CD14-positive monocyte (primary cell): Measurements from ENCODE around the gene DUOXA1. TPM values are rescaled to one million over a fixed set of nuclear protein-coding genes. Genes with fewer than 3 reads are reported as not detected.

ENCODE experiments used
- DNase-seq, 3 donors: peaks; one replicate each; pipeline ENCODE4 v3.0.0-alpha.2; 2011 to 2022
- H2AFZ ChIP-seq: 2 replicates; pipeline ENCODE4 v1.6.0; 2012; ENCODE audit warnings: mild to moderate bottlenecking, low read depth, low read length, inconsistent platforms; ENCODE audit not compliant: insufficient read depth, poor library complexity, severe bottlenecking
- H3K27ac ChIP-seq, 2 donors: 1 replicate in 1 of 2; 2 replicates in 1 of 2; pipeline ENCODE4 v1.5.1; 2012 to 2013; ENCODE audit warnings: low read length in 2 of 2, control low read depth in 1 of 2, inconsistent platforms in 1 of 2, low read depth in 1 of 2, mild to moderate bottlenecking in 1 of 2
- H3K27me3 ChIP-seq, 2 donors: one replicate each; pipeline versions ENCODE4 v1.6.0 to v1.6.1; 2011 to 2013; ENCODE audit warnings: low read length in 2 of 2; ENCODE audit not compliant: control insufficient read depth in 2 of 2, insufficient read depth in 2 of 2
- H3K36me3 ChIP-seq, 2 donors: replicated peaks in 1 of 2; 1 replicate in 1 of 2; 2 replicates in 1 of 2; pipeline versions ENCODE4 v1.5.1 to v1.6.1; 2012 to 2013; ENCODE audit warnings: low read length in 2 of 2, control low read depth in 1 of 2, inconsistent platforms in 1 of 2, mild to moderate bottlenecking in 1 of 2; ENCODE audit not compliant: insufficient read depth in 2 of 2, control insufficient read depth in 1 of 2
- H3K4me1 ChIP-seq, 2 donors: 1 replicate in 1 of 2; 2 replicates in 1 of 2; pipeline versions ENCODE4 v1.5.1 to v1.6.1; 2012 to 2013; ENCODE audit warnings: low read length in 2 of 2, control low read depth in 1 of 2, inconsistent platforms in 1 of 2, mild to moderate bottlenecking in 1 of 2, moderate library complexity in 1 of 2; ENCODE audit not compliant: insufficient read depth in 2 of 2, control insufficient read depth in 1 of 2
- H3K4me2 ChIP-seq: replicated peaks from 2 replicates; pipeline ENCODE3; 2012; ENCODE audit warnings: low read length, moderate library complexity, mild to moderate bottlenecking; ENCODE audit not compliant: poor library complexity, severe bottlenecking; ENCODE audit errors: extremely low read depth
- H3K4me3 ChIP-seq, 3 experiments: fragments of 200-600 bp in 1 of 3; sonication (generic) in 1 of 3; replicated peaks in 1 of 3; 1 replicate in 2 of 3; 2 replicates in 1 of 3; pipeline ENCODE4 v1.5.1; 2011 to 2013; ENCODE audit warnings: low read length in 3 of 3, mild to moderate bottlenecking in 3 of 3, control low read depth in 2 of 3, low read depth in 2 of 3, inconsistent platforms in 1 of 3, moderate library complexity in 1 of 3
- H3K79me2 ChIP-seq: 2 replicates; pipeline ENCODE4 v1.6.0; 2012; ENCODE audit warnings: mild to moderate bottlenecking, control low read depth, inconsistent platforms, low read length, moderate library complexity; ENCODE audit not compliant: insufficient read depth
- H3K9ac ChIP-seq: 2 replicates; pipeline ENCODE4 v1.6.0; 2017; ENCODE audit warnings: low read length, mild to moderate bottlenecking; ENCODE audit not compliant: insufficient read depth, poor library complexity, severe bottlenecking
- H3K9me3 ChIP-seq, 2 donors: replicated peaks in 1 of 2; 1 replicate in 1 of 2; 2 replicates in 1 of 2; pipeline versions ENCODE4 v1.5.1 to v1.6.1; 2012 to 2013; ENCODE audit warnings: low read length in 2 of 2, control low read depth in 1 of 2; ENCODE audit not compliant: control insufficient read depth in 1 of 2, insufficient read depth in 1 of 2
- H4K20me1 ChIP-seq: 2 replicates; pipeline ENCODE4 v1.6.0; 2012; ENCODE audit warnings: mild to moderate bottlenecking, low read length, control low read depth, moderate library complexity; ENCODE audit not compliant: insufficient read depth
- H3K27ac Mint-ChIP-seq, 7 donors: one replicate each; pipeline ENCODE4 v1.8.0; 2020; ENCODE audit warnings: mild to moderate bottlenecking in 7 of 7, mixed read lengths in 7 of 7, moderate library complexity in 6 of 7, inconsistent platforms in 2 of 7
- H3K27me3 Mint-ChIP-seq, 3 donors: one replicate each; pipeline ENCODE4 v1.8.0; 2021 to 2022; ENCODE audit warnings: low read depth in 3 of 3, mild to moderate bottlenecking in 3 of 3, mixed read lengths in 3 of 3, moderate library complexity in 3 of 3, inconsistent platforms in 1 of 3
- H3K36me3 Mint-ChIP-seq, 2 donors: one replicate each; pipeline ENCODE4 v1.8.0; 2020; ENCODE audit warnings: mixed read lengths in 2 of 2, inconsistent platforms in 1 of 2, mild to moderate bottlenecking in 1 of 2
- H3K4me1 Mint-ChIP-seq: one replicate; pipeline ENCODE4 v1.8.0; 2020; ENCODE audit warnings: mild to moderate bottlenecking, mixed read lengths
- H3K4me3 Mint-ChIP-seq, 2 donors: one replicate each; pipeline ENCODE4 v1.8.0; 2020; ENCODE audit warnings: mild to moderate bottlenecking in 2 of 2, mixed read lengths in 2 of 2, moderate library complexity in 1 of 2
- H3K9me3 Mint-ChIP-seq, 7 donors: one replicate each; pipeline ENCODE4 v1.8.0; 2020 to 2022; ENCODE audit warnings: mixed read lengths in 7 of 7, mild to moderate bottlenecking in 6 of 7, moderate library complexity in 6 of 7, inconsistent platforms in 2 of 7
- CTCF ChIP-seq: fragments of 200-600 bp; IDR thresholded peaks from one replicate; pipeline ENCODE4 v1.8.0; 2022; ENCODE audit warnings: antibody characterized with exemption, mild to moderate bottlenecking
- WGBS: methylation state at CpG from one replicate; pipeline ENCODE4 v1.1.5; 2013; ENCODE audit warnings: missing lambda C conversion rate; ENCODE audit not compliant: insufficient coverage; 5-methylcytosine and 5-hydroxymethylcytosine counted together
- intact Hi-C, 2 donors: fragments of 100-400 bp; cut with micrococcal nuclease; formaldehyde crosslinking; loops; one replicate each; pipeline versions ENCODE4 v1.15.0 to v1.15.1; 2023
- polyA plus RNA-seq, 3 donors: library from polyadenylated mRNA; depleted of rRNA in 1 of 3; unstranded in 2 of 3; stranded (reverse) in 1 of 3; fragments of 300-500 nt in 2 of 3; fragments of >200 nt in 1 of 3; fragmentation: Illumina TruSeq in 2 of 3; gene quantifications; 1 replicate in 2 of 3; 2 replicates in 1 of 3; pipeline ENCODE4 v1.2.3, GENCODE V29; 2012 to 2021

The DUOXA1 gene
- polyA plus RNA-seq, 3 donors: not detected

- no peak overlapping the region for H3K27ac ChIP-seq
- no peak overlapping the region for H3K4me3 ChIP-seq
- Mint-ChIP-seq H3K4me1 (no peaks in the 10 kb centered on the region), H3K27ac (peak overlapping the region in 1 of 7 donors; percentile 16), H3K4me3 (no peak overlapping the region), H3K36me3 (peaks cover 2 to 7% of the 10 kb centered on the region in 2 donors), H3K27me3 (peaks cover 2 to 8% (median 7%) of the 10 kb centered on the region in 3 donors), H3K9me3 (peaks cover 0 to 3% (median 0%) of the 10 kb centered on the region in 7 donors)
- no peak overlapping the region for H3K4me2 ChIP-seq
- no peaks in the 10 kb centered on the region for H3K79me2 ChIP-seq
- H2AFZ ChIP-seq: no peak overlapping the region
- no peaks in the 10 kb centered on the region for H3K27me3 ChIP-seq
- H3K9me3 ChIP-seq: no peaks in the 10 kb centered on the region
- intact Hi-C loops: no loop called here
- no peaks in the 10 kb centered on the region for H3K36me3 ChIP-seq
- TF ChIP-seq CTCF: no peak
- H4K20me1 ChIP-seq: no peaks in the 10 kb centered on the region
- H3K4me1 ChIP-seq: no peaks in the 10 kb centered on the region
- no peak overlapping the region for H3K9ac ChIP-seq
- no peak for DNase-seq
- WGBS: 98% methylated on average over 31 of the region's 36 CpGs
These were observed 22.5 kb upstream of the DUOXA1 start for GRCh38 chr15:45151998-45152828.

- H3K4me3 Mint-ChIP-seq: no peak overlapping the region
- no peaks in the 10 kb centered on the region for H3K4me1 ChIP-seq
- H3K27ac ChIP-seq: no peak overlapping the region
- no peaks in the 10 kb centered on the region for H3K9me3 ChIP-seq
- intact Hi-C loops: no loop called here
- no peak for TF ChIP-seq CTCF
- peaks cover 0 to 3% (median 0%) of the 10 kb centered on the region in 7 donors for H3K9me3 Mint-ChIP-seq
- H3K27me3 ChIP-seq: no peaks in the 10 kb centered on the region
- H3K4me1 Mint-ChIP-seq: no peaks in the 10 kb centered on the region
- no peak overlapping the region for H3K4me2 ChIP-seq
- no peaks in the 10 kb centered on the region for H3K36me3 ChIP-seq
- H2AFZ ChIP-seq: no peak overlapping the region
- no peaks in the 10 kb centered on the region for H3K79me2 ChIP-seq
- H4K20me1 ChIP-seq: no peaks in the 10 kb centered on the region
- no peak for DNase-seq
- peaks cover 3 to 7% (median 6%) of the 10 kb centered on the region in 3 donors for H3K27me3 Mint-ChIP-seq
- WGBS: 97% methylated on average over 6 of the region's 6 CpGs
- H3K9ac ChIP-seq: no peak overlapping the region
- H3K36me3 Mint-ChIP-seq: peaks cover 0 to 7% of the 10 kb centered on the region in 2 donors
- H3K27ac Mint-ChIP-seq: no peak overlapping the region
- no peak overlapping the region for H3K4me3 ChIP-seq
These were observed 21.3 kb upstream of the DUOXA1 start for GRCh38 chr15:45150997-45151396.
